HG02610 (cell line): ENCODE results near the gene EEF2.

Experiments
- ATAC-seq: cut with Tn5 transposase; IDR thresholded peaks from one replicate; pipeline ENCODE4 v1.9.1; 2021; ENCODE audit warnings: mild to moderate bottlenecking, moderate library complexity; ENCODE audit not compliant: unreplicated experiment

Gene EEF2

GRCh38 chr19:3986260-3987041 is 1.2 kb upstream of the EEF2 start:
- no peak for ATAC-seq

- ATAC-seq, result no peak
Observed at GRCh38 chr19:3985643-3986259, 488 bp upstream of the EEF2 start.

- ATAC-seq, result no peak
Observed at GRCh38 chr19:3984584-3984907, 717 bp downstream of the EEF2 start.

GRCh38 chr19:3983936-3984583 is 1.2 kb downstream of the EEF2 start:
- ATAC-seq, result no peak

GRCh38 chr19:3983542-3983914 is 1.7 kb downstream of the EEF2 start:
- ATAC-seq, result no peak

GRCh38 chr19:3982701-3983541 is 2.3 kb downstream of the EEF2 start:
- no peak for ATAC-seq

- no peak for ATAC-seq
Observed at GRCh38 chr19:3981736-3982681, 3.3 kb downstream of the EEF2 start.

GRCh38 chr19:3981373-3981735 is 3.9 kb downstream of the EEF2 start:
- no peak for ATAC-seq

- ATAC-seq, result no peak
Observed at GRCh38 chr19:3980353-3981251, 4.7 kb downstream of the EEF2 start.

GRCh38 chr19:3979674-3980352 is 5.5 kb downstream of the EEF2 start:
- ATAC-seq, result no peak

- ATAC-seq, result no peak
Observed at GRCh38 chr19:3979289-3979673, 6.0 kb downstream of the EEF2 start.

GRCh38 chr19:3978145-3978544 is 7.1 kb downstream of the EEF2 start:
- ATAC-seq, result no peak

GRCh38 chr19:3977242-3978143 is 7.8 kb downstream of the EEF2 start:
- ATAC-seq, result no peak

- ATAC-seq, result no peak
Observed at GRCh38 chr19:3976495-3977241, 8.6 kb downstream of the EEF2 start.

- no peak for ATAC-seq
Observed at GRCh38 chr19:3975637-3976087, 9.6 kb downstream of the EEF2 start.

- no peak for ATAC-seq
Observed at GRCh38 chr19:3975144-3975543, 10.1 kb downstream of the EEF2 start.
